Activated effector memory CD4-positive, alpha-beta T cell treated with Interleukin-2 at 50 U/mL for 16 hours (primary cell): ENCODE data around the gene TERC.

Source experiments
- DNase-seq: peaks from one replicate; pipeline ENCODE4 v3.0.0-alpha.2; 2020

TERC gene

DNA sequence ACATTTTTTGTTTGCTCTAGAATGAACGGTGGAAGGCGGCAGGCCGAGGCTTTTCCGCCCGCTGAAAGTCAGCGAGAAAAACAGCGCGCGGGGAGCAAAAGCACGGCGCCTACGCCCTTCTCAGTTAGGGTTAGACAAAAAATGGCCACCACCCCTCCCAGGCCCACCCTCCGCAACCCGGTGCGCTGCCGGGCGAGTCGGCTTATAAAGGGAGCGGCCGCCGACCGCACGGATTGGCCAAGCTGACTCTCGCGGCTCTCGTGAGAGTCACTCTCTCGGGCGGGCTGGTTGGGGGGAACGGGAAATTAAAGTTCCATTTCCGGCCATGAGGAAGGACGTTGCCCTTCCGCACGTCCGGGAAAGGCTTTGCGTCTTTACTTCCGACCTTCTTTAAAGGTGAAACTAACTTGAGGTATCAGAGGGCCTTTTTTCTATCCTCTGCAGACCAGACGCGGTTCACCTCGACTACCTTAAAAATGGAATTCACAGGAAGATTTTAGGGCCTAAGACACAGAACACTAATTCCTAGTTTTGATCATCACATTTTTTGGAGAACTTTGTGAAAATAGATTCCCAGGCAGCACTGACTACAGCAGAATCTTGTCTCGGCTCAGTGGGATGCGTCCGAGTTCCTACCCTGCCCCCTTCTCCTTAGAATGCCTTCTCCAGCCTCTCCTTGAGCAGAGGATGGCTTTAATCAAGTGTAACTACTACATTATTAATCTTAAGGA lies at the start of gene TERC:
Gene TERC (minus strand): TSS at position 179 of the 731 bp plus-strand sequence.
- peak; percentile 88 for DNase-seq

DNA sequence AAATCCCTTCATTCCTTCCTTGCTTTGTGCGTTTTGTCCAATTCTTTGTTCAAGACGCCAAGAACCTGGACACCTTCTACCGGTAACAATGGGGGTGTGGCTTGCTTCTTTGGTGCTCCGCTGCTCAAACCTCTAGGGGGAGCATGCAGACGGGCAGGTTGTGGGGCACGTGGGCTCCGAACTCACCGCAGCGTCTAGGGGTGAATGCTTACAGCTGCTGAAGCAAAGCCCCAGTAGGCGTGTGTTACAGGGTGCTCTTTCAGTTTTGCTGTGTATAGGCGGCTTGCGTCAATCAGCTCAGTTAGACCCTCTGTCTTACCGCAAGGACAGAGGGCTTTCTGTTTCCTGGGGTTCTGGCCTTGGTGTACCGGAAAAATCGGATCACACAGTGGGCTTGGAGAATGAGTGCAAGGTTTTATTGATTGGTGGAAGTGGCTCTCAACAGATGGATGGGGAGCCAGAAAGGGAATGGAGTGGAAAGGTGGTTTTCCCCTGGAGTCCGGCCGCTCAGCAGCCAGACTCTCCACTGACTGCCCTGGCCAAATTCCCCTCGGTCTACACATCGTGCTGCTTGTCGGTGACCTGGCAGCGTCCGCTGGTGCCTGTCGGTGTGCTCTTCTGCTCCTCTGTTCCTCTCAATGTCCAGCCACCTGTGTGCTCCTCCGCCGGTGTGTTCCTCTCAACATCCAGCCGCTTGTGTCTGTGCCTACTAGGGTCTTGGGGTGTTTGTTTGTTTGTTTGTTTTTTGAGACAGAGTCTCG lies 49.1 kb upstream of the TERC start:
- DNase-seq: peak; percentile 54

DNA sequence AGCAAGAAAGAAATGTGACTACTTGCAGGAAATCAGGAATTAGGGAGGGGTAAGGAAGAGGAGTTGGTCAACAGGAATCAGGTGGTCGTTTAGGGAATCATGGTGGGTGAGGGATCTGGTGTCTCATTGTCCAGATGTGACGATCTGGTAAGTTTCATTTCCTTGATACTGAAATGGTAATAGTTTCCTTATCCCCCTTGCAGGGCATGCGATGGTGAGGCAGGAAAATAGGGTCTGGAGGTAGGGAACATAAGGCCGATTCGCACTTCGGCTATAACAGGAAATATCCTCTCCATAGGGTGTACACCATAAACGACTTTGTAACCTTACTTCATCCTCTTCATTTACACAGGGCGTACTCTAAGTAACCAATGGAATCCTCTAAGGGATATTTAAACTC lies 48.4 kb upstream of the TERC start:
- no peak for DNase-seq

DNA sequence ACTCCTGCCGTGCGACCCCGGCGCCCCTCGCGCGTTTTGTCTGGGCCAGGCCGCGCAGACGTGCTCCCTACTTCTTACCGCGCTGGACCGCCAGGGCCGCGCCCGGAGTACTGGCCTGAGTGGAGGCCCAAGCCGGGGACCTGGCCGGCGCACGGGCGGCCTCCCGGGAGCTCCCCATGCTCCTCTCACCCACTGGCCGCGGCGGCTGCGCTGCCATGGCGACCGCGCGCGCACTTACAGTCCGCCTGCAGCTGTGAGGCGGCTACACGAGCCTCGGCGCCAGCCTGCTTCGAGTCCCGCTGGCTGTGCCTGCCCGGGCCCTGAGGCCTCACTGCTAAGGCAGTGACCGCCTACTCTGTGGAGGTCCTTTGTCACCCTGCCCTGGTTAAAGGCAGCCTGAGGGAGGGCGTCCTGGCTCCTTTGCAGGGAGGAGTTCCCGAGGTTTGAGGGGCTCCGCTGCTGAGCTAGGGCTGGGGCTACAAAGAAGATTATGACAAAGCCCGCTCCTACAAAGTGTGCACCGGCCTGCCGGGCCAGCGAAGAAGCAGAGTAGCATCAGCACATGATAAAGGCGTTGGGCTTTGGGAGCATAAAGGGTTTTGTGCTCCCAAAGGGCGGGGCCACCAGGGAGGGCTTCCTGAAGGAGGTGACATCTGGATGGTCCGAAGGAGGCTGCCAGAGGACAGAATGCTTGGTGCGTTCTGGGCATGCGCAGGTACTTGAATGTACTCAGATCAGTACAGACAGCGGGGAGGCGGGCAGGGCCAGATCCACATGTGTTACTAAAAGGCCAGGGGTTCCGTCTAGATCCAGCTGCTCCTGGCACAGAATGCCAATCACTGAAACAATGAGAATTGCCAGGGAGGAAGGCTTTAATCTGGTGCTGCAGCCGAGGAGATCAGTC lies 47.7 kb upstream of the TERC start, which contains the start of the genes LRRC34 and LRRIQ4:
Gene LRRC34 (minus strand): TSS at position 573 of the 904 bp plus-strand sequence. CDS start 356 bp downstream, at position 217.
Gene LRRIQ4 (plus strand): TSS at position 539 of the 904 bp plus-strand sequence. CDS start 9,052 bp downstream, outside the sequence.
- peak; percentile 41 for DNase-seq

DNA sequence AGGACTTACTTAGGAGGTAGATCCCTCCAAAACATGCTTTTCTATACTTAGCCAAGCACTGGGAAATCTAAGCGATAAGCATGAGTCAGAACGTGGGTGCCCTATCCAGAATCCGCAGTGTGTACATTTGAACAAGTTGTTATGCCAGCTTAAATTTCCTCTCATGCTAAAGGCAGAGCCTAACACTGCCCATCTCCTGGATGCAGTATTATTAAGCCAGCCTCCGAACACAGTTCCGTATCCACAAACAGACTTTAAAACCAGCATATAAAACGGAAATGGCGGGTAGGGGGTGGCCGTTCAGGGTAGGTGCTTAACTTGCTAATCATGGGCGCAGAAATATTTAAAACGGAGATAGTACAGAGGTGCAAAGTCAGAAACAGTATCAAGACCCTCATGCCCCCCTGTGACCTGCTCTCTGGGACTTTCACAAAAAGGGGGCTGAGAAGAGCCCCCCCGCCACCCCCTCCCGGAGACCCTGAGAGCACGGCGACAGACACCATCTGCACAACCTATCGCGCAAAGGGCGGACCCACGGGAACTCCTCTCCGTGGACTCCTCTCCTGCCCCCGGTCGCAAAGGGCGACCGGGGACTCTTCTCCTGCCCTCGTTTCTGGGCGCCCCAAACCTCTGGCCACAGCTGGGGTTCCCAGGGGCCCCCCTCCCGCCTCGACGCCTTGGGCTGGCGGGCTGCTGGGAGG lies 46.9 kb upstream of the TERC start:
- DNase-seq: no peak

DNA sequence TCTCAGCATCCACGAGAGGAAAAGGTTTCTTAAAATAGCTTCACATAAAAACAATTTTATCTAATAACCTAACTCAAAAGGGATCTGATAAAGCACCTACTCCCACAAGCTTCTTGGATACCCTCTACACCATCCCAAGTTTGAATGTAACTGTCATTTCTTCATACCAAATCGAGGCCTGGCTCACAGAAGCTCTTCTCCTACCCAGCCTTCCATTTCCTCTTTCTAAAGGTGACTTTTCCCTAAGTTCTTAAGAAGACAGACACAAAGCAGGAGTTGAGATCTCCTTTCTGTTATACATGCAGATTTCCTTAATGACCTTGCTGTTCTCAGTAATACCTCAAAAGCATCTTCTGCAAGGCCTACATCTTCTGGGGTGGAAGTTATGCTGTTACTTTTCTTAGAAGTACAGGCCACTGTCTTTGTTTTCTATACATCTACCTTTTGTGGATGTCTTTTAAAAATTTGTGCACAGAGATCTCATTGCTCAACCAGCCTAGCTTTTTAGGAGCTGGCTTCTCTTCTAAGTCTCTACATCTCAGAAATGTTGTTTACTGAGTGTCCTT lies 44.5 kb upstream of the TERC start:
- DNase-seq: no peak

DNA sequence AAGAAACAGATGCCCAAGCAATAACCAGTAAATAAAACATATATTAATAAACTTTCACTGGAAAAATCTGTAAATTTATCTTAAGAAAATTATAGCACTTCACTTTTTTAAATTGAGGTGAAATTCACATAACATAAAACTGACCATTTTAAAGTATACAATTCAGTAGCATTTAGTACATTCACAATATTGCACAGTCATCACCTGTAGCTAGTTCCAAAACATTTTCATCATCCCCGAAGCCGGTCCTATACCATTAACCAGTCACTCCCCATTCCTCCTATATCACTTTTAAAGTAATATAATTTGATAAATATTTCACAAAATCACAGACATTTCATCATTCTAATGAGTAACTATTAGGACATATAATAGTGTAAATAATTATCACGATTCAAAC lies 39.8 kb upstream of the TERC start:
- no peak for DNase-seq

DNA sequence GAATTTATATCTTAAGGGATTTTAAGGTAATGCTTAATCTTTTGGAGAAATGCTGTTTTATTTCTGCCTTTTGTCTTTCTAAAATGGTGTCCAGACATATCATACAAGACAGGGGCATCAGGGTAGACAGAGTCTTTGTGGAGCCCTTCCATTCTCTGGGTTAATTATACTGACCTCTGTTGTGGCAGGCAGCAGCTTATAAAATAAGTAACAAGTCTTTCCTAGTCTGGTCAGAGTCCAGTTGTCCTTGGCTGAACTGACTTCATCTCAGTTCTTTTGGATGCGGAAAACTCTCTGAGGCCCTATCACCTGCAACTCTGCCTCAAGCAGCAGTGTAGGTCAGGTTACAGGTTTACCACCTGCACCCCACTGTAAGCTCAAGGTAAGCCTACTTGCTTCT lies 27.5 kb upstream of the TERC start:
- DNase-seq: no peak

DNA sequence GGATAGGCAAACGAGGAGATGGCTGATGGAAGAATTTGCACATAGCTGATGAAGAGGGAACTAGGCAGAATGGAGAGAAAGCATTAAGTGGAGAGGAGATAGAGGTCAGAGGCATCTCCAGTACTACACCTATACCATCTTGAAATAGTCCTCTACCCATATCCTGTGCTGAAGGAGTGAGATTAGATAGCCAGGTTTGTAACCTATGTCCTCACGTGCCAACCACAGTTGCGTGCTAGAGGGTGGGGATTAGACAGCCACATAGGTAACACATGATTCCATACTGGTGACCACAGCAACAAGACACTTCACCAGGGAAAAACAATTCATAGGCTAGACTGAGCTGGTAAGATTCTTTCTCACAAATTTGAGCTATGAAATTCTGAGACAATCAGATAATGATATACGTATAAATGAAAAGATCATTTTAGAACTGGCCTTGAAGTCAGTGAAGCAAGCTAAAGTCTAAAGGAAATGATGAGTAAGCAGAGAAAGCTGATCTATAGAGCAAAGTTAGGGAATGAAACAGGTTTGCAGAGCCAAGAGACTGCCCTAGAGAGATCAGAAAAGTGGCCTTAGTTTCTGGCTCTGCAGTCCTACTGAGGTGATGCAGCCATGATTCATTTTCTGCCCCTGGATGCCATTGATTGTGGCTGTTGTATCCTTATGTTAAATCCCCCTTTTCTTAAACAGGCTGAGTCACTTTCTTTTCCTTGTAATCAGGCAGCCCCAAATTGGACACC lies 26.0 kb upstream of the TERC start:
- DNase-seq: no peak

DNA sequence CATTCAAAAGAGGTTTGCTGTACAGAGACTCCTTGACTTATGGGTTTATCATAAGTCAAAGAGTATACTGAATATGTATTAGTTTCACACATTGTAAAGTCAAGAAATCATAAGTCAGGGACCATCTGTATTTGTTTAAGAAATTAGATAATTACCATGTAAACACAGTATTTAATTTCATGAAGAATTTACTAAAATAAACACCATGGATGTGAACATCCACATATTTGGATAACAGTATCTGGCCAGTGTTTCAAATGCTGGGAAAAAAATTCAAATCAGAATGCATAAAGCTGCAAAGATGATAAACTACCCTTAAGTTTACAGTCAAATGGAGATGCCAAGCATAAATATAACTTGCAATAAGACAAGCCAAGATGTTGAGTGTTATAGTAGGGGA lies 25.4 kb upstream of the TERC start:
- no peak for DNase-seq

DNA sequence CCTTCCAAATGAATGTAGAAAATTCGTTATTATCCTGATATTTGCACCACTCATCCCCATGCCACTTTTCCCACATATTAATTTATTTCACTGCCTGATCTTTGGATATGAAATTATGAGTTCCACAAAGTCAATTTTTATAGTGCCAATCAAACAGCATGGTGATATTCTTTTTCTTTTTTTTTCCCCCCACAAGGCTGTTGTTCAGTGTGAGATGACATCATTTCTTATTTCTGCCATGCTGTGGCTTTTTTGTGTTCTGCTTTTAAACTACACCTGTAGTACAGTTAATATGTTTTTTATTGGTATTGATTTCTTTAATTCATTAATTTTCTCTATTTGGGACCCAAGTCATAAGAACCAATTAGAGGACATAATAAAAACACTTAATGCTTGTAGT lies 22.9 kb upstream of the TERC start:
- DNase-seq: no peak

DNA sequence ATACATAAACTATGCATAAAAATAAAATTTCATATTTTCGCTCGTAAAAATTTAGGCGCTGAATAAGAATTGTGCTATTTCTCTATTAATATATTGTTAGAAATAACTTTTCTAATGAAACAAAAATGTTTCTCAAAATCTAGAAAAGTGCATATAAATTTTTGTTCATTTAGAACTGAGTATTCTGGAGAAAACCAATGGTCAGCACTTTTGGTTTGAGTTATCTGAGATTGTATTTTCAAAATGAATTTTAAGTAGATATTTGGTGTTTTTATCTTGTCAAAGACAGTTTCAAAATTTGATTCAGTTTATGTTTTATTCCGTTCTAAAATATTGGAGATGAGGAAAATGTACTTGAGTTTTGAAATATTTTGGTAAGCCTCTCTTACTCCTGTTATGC lies 22.3 kb upstream of the TERC start:
- no peak for DNase-seq

DNA sequence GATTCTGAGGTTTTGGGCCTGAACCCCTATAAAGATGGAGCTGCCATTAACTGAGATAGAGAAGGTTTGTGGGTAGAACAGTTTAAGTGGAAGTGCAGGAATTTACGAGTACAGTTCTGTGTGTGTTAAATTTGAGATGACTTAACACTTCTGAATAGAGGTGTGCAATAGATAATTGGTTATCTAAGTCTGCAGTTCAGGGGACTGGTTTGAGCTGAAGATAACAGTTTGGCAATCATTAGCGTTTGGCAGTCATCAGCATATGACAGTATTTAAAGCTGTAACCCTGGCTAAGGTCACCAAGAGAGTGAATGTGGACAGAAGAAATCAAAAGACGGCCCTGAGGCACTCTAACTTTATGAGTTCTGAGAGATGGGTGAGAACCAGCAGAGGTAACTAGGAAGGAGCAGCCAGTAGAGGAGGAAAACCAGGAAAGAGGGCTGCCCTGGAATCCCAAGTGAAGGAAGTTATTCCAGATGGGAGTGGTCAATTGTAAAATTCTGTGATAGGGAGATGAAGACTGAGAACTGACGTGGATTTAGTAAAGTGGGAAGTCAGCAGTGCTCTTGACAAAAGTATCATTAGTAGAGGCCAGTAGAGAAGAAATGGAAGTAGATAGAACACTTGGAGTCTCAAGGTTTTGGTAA lies 16.5 kb upstream of the TERC start:
- DNase-seq: no peak

DNA sequence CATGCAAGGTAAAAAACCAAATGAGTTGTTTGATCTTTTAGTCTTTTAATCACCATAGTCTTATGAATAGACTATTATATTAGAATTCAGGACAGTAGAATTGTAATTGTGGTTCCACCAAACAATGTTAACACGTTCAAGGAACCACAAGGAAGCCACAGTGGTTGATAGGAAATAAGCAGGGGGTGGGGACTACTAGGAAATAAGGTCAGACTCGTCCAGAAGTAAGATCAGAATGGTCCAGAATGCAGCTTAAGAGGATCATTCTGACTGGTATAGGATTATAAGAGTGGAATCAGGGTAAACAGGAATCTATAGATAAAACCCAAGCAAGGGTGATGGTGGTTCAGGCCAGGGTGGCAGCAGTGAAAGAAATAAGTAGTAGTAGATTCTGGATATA lies 15.9 kb upstream of the TERC start:
- no peak for DNase-seq

DNA sequence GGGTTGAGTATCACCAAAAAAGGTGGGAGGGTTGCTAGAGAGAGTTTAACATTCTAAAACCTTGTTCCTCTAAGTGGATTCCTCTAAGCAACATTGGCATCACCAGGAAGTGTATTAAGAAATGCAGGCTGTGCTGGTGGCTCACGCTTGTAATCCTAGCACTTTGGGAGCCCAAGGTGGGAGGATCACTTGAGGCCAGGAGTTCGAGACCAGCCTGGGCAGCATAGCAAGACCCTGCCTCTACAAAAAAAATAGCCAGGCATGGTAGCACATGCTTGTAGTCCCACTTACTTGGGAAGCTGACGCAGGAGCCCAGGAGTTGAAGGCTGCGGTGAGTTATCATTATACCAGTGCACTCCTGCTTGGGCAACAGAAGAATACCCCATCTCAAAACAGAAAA lies 13.0 kb upstream of the TERC start:
- DNase-seq: no peak

DNA sequence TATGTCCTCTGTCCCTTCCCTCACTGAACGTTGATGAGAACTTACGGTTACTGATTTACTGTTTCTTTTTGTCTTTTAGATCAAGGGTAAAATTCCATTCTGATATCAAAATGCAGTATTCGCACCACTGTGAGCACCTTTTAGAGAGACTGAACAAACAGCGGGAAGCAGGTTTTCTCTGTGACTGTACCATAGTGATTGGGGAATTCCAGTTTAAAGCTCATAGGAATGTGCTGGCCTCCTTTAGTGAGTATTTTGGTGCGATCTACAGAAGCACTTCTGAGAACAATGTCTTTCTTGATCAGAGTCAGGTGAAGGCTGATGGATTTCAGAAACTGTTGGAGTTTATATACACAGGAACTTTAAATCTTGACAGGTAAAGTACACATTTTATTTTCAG lies 9.3 kb upstream of the TERC start:
- no peak for DNase-seq

DNA sequence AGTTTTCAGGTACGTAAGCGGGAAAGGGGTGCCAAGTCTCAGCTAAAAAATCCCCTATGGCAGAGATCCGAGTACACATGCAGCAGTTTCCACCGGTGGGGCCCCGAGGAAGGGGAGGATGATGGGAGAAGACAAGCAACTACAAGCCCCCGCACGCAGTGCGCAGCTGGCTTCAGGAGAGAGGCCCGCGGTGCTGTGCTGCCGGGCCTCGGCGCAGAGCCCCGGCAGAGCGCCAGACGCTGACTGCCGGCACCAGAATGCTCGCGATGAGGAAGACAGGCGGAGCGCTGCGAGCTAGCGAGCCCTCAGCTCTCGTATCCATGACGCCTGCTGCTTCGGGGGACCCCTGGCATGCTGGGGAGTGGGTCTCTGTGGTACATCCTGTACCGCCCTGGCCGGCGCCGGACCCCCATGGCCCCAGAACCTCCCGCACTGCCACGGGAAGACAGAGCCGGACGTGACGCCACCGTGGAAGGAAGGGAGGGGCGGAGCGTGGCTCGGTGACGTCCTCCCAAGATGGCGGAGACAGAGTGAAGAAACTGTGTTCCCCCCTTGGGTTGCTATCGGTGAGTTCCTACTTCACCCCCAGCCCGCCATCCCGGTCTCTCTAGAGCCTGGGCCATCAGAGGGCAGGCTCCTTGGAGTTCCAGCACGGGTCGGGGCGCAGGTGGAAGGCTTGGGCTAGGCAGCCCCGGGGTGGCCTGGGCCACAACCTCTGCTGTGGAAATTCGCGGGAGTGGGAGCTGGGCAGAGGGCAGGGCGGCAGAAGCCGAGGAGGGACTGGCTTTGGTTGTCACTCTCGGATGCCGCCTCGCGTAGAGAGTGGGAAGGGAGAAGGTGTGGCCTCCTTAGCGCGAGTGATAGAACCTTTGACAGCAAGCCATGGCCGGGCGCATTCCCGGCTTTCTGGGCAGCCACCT lies 8.3 kb upstream of the TERC start, which contains the start of gene MYNN:
Gene MYNN (plus strand): TSS at position 500 of the 920 bp plus-strand sequence. CDS start 900 bp downstream, outside the sequence.
- DNase-seq: peak; percentile 87

DNA sequence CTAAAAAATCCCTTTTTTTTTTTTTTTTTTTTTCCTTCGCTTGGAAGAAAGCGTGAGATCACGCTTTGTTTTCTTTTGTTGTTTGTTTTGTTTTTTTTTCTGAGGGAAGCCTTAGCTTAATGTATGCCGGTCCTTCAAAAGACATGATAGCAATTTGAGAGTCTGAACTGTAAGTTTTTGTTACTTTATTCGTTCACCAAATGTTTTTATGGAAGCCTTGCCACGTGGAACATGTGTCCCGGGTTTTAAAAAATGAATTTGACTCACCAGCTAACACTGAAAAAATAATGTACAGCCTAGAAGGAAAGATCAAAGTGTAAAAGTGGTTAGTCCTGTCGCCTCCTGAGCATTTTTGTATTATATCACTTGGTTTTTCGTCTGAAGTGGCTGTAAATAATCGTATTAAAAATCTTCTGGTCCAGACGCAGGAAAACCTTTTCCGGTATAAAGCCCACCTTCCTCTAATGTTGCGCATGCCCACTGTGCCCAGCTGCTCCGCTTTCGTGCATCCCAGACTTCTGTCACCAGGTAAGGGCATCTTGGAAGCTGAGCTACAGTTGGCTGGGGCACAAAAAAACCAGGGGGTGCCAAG lies 7.5 kb upstream of the TERC start:
- DNase-seq: no peak
